Dedifferentiated amniotic fluid mesenchymal stem cell (primary cell): Measurements from ENCODE around the gene DNAH10.

Experiments used
- DNase-seq: peaks from one replicate; pipeline ENCODE4 v3.0.0-alpha.2; 2016; ENCODE audit errors: extremely low spot score

DNAH10 gene

GRCh38 chr12:123843912-123844748 is 82.0 kb downstream of the DNAH10 start:
- DNase-seq = no peak

- DNase-seq = no peak
These were observed 83.8 kb downstream of the DNAH10 start for GRCh38 chr12:123845881-123846280.

GRCh38 chr12:123846340-123846739 is 84.2 kb downstream of the DNAH10 start:
- DNase-seq = no peak

- DNase-seq = no peak
These were observed 84.9 kb downstream of the DNAH10 start for GRCh38 chr12:123847019-123847418.

- DNase-seq = no peak
These were observed 85.8 kb downstream of the DNAH10 start for GRCh38 chr12:123847876-123848275.

- DNase-seq = no peak
These were observed 87.4 kb downstream of the DNAH10 start for GRCh38 chr12:123849517-123849916.

- no peak for DNase-seq
These were observed 88.4 kb downstream of the DNAH10 start for GRCh38 chr12:123850246-123851134.

- no peak for DNase-seq
These were observed 91.4 kb downstream of the DNAH10 start for GRCh38 chr12:123853396-123854070.

- no peak for DNase-seq
These were observed 92.1 kb downstream of the DNAH10 start for GRCh38 chr12:123854232-123854631.

- no peak for DNase-seq
These were observed 92.8 kb downstream of the DNAH10 start for GRCh38 chr12:123854918-123855317.

GRCh38 chr12:123856681-123857080 is 94.6 kb downstream of the DNAH10 start:
- no peak for DNase-seq

- no peak for DNase-seq
These were observed 96.1 kb downstream of the DNAH10 start for GRCh38 chr12:123858176-123858575.

- no peak for DNase-seq
These were observed 96.9 kb downstream of the DNAH10 start for GRCh38 chr12:123859035-123859434.

GRCh38 chr12:123860377-123860776 is 98.3 kb downstream of the DNAH10 start:
- no peak for DNase-seq

- DNase-seq = no peak
These were observed 99.3 kb downstream of the DNAH10 start for GRCh38 chr12:123861392-123861791.

GRCh38 chr12:123867141-123867540 is 105.0 kb downstream of the DNAH10 start:
- DNase-seq = no peak

GRCh38 chr12:123868791-123869190 is 106.7 kb downstream of the DNAH10 start:
- DNase-seq = no peak

- no peak for DNase-seq
These were observed 111.7 kb downstream of the DNAH10 start for GRCh38 chr12:123873793-123874192.

GRCh38 chr12:123877968-123878367 is 115.9 kb downstream of the DNAH10 start:
- no peak for DNase-seq

- no peak for DNase-seq
These were observed 117.0 kb downstream of the DNAH10 start for GRCh38 chr12:123879101-123879500.

GRCh38 chr12:123879691-123880090 is 117.6 kb downstream of the DNAH10 start:
- DNase-seq = no peak

GRCh38 chr12:123882161-123882705 is 120.1 kb downstream of the DNAH10 start:
- no peak for DNase-seq
